Right lobe of liver (tissue), 6 donors: ENCODE results near the gene MTREX. TPM values are rescaled to one million over a fixed set of nuclear protein-coding genes. Genes with fewer than 3 reads are reported as not detected.

Experiments used
- ATAC-seq, 4 donors: fragments of 200-7000 bp; cut with Tn5 transposase; one replicate each; pipeline ENCODE4 v1.9.1; 2020; ENCODE audit warnings: mild to moderate bottlenecking in 4 of 4, moderate library complexity in 4 of 4
- DNase-seq, 3 donors: peaks; one replicate each; pipeline ENCODE4 v3.0.0-alpha.2; 2020
- H3K27ac ChIP-seq, 3 donors: fragments of 200-600 bp; one replicate each; pipeline ENCODE4 v1.8.0; 2022
- H3K27me3 ChIP-seq, 2 donors: fragments of 200-600 bp; one replicate each; pipeline ENCODE4 v1.8.0; 2022
- H3K36me3 ChIP-seq, 4 donors: fragments of 200-600 bp; sonication (generic) in 1 of 4; one replicate each; pipeline versions ENCODE4 v1.5.1 to v1.8.0; 2017 to 2022; ENCODE audit warnings: control low read depth in 1 of 4
- H3K4me1 ChIP-seq, 4 donors: fragments of 200-600 bp; sonication (generic) in 1 of 4; one replicate each; pipeline versions ENCODE4 v1.5.1 to v1.8.0; 2017 to 2022; ENCODE audit warnings: control low read depth in 1 of 4
- H3K4me3 ChIP-seq, 3 donors: fragments of 200-600 bp; one replicate each; pipeline ENCODE4 v1.8.0; 2022
- H3K9me3 ChIP-seq, 4 donors: fragments of 200-600 bp; sonication (generic) in 1 of 4; one replicate each; pipeline versions ENCODE4 v1.5.1 to v1.8.0; 2017 to 2022; ENCODE audit warnings: control low read depth in 1 of 4
- CTCF ChIP-seq, 4 donors: fragments of 200-600 bp in 3 of 4; fragments of 450-650 bp in 1 of 4; IDR thresholded peaks; one replicate each; pipeline versions ENCODE4 v1.5.1 to v1.8.0; 2016 to 2022; ENCODE audit warnings: antibody characterized with exemption in 4 of 4, mild to moderate bottlenecking in 2 of 4
- POLR2A ChIP-seq: fragments of 450-650 bp; IDR thresholded peaks from one replicate; pipeline ENCODE4 v1.6.1; 2017; ENCODE audit warnings: antibody characterized with exemption, mild to moderate bottlenecking
- WGBS: methylation state at CpG from one replicate; pipeline ENCODE4 v1.1.6; 2018; ENCODE audit warnings: low coverage, low lambda C conversion rate; ENCODE audit not compliant: insufficient coverage; ENCODE audit errors: missing lambda C conversion rate; 5-methylcytosine and 5-hydroxymethylcytosine counted together
- intact Hi-C, 2 donors: fragments of 100-400 bp; cut with DNase I; formaldehyde crosslinking; loops; one replicate each; pipeline versions ENCODE4 v1.11.2 to v1.14.1; 2022
- total RNA-seq, 6 experiments: library from RNA; depleted of rRNA in 2 of 6; stranded (reverse); fragments of >200 nt in 2 of 6; fragmentation: NEBNext Ultra II Directional in 3 of 6; extraction: Animal tissue kit (Norgen Biotek cat#: 25700) in 3 of 6; gene quantifications; one replicate each; pipeline versions ENCODE4 v1.1.0 to v1.2.4, GENCODE V29; 2016 to 2023
- donor health status: DM: no; HTN: yes; CAD: no.
- donor health status: DM: no; HTN: no; CAD: no.
- donor health status: DM: no; HTN: no; CAD: no.
- donor health status: DM: no; HTN: yes; CAD: no.
- donor health status: DM: no; HTN: yes; CAD: no.

Gene MTREX
- total RNA-seq, 6 experiments from 2014 or later, result 24.7 to 42.4 (median 31.9) TPM

DNA sequence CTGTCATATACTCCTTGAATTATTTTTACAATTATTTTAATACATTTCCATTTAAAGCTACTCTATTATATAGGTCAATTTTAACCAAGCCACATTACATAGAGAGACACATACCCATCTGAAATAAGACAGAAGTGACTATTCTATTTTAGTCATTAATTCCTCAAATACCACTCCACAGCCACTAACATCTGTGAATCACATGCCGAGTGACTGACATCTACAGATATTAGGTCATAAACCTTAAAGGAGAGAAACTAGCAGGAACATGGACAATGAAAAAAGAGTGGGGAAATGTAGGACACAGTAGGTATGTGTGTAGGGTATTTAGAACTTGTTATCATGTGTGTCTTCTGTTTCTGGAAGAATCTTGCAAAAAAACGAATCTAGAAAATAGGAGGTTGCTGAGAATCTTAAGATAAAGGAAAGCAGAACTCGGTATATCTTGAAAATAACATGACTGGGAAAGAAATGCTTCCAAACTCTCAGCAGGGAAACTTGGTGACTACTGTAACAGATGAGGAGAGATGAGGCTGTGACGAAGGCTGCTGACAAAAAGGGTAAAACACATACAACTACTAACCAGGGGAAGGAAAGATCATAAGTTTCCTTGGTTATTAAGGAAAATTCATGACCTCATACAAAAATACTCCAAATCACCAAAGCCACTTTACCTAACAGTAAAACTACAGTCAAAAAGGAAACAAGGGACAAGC, 142.4 kb downstream of the MTREX start:
- no peaks in the 10 kb centered on the region for H3K36me3 ChIP-seq
- WGBS, result 56% methylated on average over 4 of the region's 4 CpGs
- H3K4me1 ChIP-seq, result no peaks in the 10 kb centered on the region
- H3K4me3 ChIP-seq, result no peak overlapping the region
- ATAC-seq (no peak), DNase-seq (no peak)
- H3K27me3 ChIP-seq, result no peaks in the 10 kb centered on the region
- TF ChIP-seq POLR2A (no peak), CTCF (IDR thresholded peaks at IDR 0.05) (no peak)
- intact Hi-C loops, result no loop called here
- no peak overlapping the region for H3K27ac ChIP-seq
- H3K9me3 ChIP-seq, result no peaks in the 10 kb centered on the region

GRCh38 chr5:55451976-55452375, 144.2 kb downstream of the MTREX start:
- Histone ChIP-seq H3K27ac (no peak overlapping the region), H3K27me3 (no peaks in the 10 kb centered on the region), H3K4me1 (no peaks in the 10 kb centered on the region), H3K9me3 (no peaks in the 10 kb centered on the region), H3K4me3 (no peak overlapping the region), H3K36me3 (no peaks in the 10 kb centered on the region)
- DNase-seq, result no peak
- ATAC-seq, result no peak
- WGBS, result no CpG with 5 or more reads among the region's 2 CpGs
- TF ChIP-seq CTCF (IDR thresholded peaks at IDR 0.05), result no peak
- intact Hi-C loops, result no loop called here

- WGBS, result 29% methylated on average over 1 of the region's 1 CpG
- H3K27ac ChIP-seq, result no peak overlapping the region
- intact Hi-C loops, result no loop called here
- no peaks in the 10 kb centered on the region for H3K36me3 ChIP-seq
- TF ChIP-seq CTCF (IDR thresholded peaks at IDR 0.05), result no peak
- H3K9me3 ChIP-seq, result no peaks in the 10 kb centered on the region
- no peaks in the 10 kb centered on the region for H3K27me3 ChIP-seq
- H3K4me3 ChIP-seq, result no peak overlapping the region
- no peak for ATAC-seq
- no peak for DNase-seq
- H3K4me1 ChIP-seq, result no peaks in the 10 kb centered on the region
Observed at GRCh38 chr5:55453211-55453610, 145.4 kb downstream of the MTREX start.

DNA sequence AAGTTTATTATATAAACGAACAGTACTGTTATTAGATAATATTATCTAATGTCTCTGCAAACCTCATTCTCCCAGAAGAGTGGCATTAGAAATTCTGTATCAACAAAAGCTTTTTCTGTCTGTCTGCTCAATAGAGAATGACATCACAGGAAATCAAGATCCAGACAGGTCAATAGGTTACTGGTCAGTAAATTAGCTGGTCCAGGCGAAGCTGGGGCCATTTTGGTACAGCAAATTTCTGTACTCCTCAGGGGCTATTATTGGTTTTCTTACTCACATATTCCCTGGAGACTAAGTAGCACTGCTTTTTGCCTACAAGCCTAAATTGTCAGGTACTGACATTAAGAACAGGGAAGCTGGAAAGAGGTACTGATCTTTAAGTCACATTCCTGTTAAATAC, 146.5 kb downstream of the MTREX start:
- DNase-seq, result no peak
- 53% methylated on average over 2 of the region's 2 CpGs for WGBS
- Histone ChIP-seq H3K36me3 (no peaks in the 10 kb centered on the region), H3K9me3 (no peaks in the 10 kb centered on the region), H3K27me3 (no peaks in the 10 kb centered on the region), H3K4me3 (no peak overlapping the region), H3K4me1 (no peaks in the 10 kb centered on the region), H3K27ac (no peak overlapping the region)
- ATAC-seq, result peak in 1 of 4 donors; percentile 30
- intact Hi-C loops, result no loop called here
- no peak for TF ChIP-seq CTCF (IDR thresholded peaks at IDR 0.05)
- no peak for TF ChIP-seq POLR2A
